HG03439 (cell line): ENCODE measurements around the gene SLF2.
"Not testable (repeated sequence)": the region's sequence is repeated elsewhere in the genome, so short reads cannot be mapped to it uniquely, and the experiment has no call there.

Experiments
- ATAC-seq: cut with Tn5 transposase; IDR thresholded peaks from one replicate; pipeline ENCODE4 v1.9.1; 2021; ENCODE audit warnings: mild to moderate bottlenecking, moderate library complexity; ENCODE audit not compliant: unreplicated experiment

SLF2 gene

DNA sequence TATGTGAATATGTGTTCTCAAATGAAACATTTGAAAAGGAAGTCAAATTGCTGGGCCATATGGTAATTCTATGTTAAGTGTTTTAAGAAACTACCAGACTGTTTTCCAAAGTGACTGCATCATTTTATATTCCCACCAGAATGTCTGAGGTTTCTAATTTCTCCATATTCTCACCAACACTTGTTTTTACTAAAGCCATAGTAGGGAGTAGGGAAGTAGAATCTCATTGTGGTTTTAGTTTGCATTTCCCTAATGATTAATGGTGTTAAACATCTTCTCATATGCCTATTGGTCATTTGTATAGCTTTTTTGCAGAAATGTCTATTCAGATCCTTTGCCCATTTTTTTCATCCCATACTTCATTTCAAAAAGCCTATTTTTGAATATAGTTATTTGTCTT lies 47.5 kb downstream of the SLF2 start:
- no peak for ATAC-seq

DNA sequence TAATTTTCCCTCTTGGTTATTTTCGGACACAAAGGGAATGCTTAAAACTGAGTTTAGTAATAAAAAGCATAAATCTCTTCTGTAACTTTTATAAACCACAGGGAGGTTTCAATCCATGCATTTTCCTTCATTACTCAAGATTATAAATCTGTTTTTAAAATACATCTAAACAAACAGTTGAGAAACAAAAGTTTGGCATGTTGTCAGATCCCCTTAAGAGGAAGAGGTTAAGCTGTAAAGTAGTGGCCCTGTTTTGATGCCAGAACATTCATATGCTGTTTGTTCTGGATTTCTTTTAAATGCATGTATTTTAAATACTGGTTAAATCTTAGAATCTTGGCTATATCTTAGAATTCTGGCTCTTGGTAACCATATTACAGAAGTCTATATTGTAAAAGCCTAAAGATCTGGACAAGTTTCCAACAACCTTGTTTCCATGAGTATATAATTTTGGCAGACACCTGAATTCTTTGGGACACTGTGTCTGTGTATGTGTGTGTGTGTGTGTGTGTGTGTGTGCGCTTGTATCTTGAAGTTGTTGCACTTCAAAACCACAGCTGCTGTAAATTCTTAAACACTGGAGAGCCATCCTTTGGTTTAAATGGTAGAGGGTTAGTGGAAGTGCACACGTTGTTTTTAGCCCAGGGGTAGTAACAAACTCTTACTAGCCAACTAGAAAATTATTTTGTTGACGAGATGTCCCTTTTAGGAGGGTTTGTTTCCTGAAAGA lies 49.8 kb downstream of the SLF2 start:
- no peak for ATAC-seq

DNA sequence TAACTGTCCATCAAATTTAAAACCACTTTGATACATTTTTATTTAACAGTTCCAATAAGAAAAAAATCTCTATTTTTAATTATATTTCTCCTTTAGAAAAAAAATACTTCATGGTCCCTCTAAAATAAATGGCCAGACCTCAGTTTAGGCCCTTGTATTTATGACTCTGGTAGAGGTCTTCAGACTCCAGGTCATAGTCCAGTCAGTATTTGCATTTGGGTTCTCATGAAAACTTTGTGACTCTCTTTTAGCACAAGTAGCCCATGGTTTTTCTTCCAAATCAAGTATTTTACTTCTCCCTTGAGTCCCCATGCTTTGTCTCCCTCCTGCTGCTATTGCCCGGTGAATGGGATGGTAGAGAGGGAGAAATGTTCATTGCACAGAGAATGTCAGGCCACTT lies 51.1 kb downstream of the SLF2 start:
- ATAC-seq: no peak

DNA sequence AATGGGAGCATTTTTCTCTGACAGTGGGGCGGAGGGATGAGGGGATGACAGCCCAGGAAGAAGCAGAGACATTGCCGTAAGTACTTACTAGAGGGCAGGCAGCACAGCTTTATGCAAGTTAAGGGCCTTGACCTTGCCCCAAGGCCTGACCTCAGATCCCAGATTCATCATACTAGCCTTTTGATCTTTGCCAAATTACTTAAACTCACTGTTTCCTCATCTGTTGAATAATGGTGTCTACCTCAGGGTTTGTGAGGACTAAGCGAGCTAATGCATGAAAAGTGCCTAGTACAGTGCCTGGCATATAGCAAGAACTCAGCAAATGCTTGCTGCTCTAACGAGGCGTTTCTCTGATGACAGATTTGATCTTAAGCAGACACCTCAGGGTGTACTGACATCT lies 53.1 kb downstream of the SLF2 start:
- ATAC-seq: no peak

DNA sequence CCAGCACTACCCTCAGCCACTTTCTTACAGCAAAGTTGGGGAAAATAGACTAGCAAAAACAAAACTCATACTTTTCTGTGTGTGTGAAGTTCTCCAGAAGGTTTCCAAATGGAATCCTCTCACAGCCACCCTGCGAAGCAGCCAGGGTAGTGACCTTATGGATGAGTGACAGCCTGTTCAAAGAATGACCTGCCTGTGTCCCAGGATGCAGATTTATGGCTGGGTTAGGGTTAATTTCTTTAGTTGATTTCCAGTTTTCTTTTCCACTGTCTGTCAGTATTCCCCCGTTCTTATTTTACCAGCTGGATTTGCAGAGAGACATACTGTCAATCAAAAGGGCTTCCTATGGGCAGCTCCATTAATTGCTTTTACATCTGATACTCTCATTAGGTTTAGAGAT lies 54.1 kb downstream of the SLF2 start:
- no peak for ATAC-seq

DNA sequence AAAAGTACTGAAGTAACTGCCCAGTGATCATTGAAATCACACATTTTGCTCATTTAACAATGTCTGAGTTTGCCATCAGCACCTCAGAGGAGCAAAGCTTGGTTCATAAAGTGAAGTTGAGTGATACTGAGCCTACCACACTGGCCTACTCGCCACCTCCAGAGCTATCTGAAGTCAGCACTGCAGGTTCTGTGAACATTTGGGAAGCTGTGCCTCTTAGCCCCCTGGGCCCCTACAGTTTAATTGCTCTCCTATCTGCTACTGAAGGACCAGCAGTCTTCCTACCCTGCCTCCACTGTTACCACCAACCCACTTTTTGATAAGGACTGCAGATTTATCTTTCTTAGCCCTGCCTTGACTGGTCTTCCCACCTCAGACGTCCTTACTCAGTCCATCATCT lies 54.6 kb downstream of the SLF2 start:
- ATAC-seq: no peak

DNA sequence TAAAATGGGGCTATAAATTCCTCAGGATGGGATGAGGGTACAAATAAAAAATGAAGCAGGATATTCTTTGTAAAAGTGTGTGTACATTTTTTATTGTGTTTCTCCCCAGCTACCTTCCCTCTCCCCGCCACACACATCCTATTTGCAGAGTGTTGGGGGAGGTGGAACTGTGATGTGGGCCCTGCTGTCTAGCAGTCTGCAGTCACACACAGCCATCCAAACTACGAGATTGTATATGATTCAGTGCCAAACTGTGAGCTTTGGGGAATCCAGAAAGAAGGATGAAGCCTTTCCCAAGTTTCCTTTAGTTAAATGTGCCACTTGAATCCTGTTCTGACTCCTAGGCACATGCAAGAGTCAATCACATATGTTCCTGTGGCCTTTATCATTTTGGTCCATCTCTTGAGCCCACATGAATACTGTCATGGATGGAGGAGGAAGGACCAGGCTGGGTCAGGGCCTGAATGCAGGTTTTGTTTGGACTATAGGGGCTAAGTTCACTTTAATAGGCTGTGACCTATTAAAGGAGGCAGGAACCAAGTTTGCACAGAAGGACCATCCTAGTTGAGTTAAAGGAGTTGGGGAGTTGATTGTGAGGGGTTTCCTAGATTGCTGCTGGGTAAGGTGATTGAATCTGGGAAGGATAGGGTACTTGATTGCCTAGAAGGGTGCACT lies 55.4 kb downstream of the SLF2 start:
- ATAC-seq: no peak

DNA sequence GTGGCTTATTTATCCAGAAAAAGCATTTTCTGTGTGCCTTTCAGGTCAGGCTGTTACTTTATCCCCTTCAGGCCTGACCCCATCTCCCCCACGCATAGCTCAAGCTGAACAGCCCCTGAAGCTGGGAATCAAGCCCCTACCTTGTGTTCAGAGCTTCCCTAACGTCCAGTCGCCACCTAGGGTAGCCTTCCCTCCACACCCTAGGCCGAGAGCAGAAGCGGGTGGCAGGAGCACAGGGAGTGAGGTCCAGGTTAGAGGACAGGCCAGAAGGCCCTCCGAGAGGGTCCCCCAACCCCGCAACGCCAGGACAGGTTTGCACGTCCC lies 56.1 kb downstream of the SLF2 start:
- ATAC-seq: no peak

DNA sequence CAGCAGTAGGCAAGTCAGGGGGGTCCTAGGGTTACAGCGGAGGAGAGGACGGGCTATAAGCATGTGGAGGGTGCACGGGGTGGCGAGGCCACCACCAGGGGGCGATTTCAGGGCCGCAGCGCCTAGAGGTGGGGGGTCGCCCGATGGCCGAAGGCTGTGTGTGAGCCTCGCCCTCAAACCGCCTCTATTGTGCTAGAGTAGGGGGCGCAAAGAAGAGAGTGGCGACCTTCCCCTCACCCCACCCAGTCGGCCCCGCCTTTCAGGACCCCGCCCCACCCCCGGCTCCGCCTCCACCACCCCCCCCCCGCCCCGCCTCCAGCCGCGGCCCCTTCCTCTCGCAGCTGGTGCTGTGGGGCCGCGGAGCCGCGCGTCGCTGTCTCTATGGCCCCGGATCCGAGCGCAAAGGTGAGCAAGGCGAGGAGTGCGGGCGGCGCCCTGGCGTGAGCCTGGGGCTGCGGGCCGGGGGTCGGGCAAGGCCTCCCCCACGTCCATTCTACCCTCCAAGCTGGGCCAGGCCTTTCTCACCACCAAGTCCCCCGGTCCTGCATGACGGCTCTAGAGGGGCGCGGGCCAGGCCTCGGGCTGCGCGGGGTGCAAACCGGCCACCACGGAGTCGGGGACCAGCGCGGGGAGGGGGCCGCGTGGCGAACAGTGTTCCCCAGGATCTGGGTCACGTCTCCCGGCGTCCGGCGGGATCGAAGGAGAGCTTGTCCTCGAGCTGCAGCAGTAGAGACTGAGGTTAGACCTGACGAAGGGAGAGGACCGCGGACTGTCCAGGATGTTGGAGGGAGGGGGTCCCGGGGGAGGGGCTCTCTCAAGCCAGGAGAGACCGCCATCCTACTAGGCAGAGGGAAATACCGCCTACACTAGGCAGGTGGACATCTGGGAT lies 56.7 kb downstream of the SLF2 start, which contains the start of gene SEMA4G:
Gene SEMA4G, plus strand, starts transcription at position 318 of the 889 bp plus-strand sequence. CDS start 3,409 bp downstream, outside the sequence.
- ATAC-seq: no peak

DNA sequence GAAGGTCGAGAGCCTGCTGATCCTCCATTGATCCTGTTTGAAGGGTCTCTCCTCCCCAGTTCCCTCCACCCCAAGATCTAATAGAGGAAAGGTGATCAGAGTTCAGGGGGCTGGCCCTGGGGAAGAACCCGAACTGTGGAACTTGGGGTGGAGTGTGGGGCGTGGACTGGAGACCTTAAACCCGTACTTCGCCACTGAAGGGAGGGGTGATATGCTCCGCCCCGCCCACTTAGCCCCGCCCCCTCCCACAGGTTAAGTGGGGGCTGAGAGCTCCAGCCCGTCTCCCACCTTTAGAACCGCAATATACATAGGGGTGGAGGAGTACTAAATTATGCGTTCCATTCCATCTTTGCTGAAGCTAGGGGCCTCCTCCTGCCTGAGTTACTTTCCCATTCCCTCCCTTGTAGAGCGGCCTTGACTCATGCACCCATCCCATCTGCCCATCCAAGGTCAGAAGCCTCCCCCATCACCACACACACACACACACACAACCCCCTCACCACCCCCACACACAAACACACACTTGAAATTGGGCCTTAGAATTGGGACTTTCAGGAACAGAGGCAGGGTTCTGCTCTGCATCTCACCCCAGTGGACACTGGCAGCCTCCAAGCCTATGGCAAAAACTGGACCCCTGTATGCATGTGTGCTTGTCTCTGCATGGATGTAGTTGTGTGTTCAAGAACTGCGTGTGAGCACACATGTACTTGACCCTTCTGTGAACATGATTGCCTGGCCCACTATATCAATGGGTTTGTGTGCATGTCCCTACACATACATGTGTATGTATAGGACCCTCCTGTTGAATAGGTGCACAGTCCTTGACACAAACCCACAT lies 57.5 kb downstream of the SLF2 start:
- ATAC-seq: no peak

DNA sequence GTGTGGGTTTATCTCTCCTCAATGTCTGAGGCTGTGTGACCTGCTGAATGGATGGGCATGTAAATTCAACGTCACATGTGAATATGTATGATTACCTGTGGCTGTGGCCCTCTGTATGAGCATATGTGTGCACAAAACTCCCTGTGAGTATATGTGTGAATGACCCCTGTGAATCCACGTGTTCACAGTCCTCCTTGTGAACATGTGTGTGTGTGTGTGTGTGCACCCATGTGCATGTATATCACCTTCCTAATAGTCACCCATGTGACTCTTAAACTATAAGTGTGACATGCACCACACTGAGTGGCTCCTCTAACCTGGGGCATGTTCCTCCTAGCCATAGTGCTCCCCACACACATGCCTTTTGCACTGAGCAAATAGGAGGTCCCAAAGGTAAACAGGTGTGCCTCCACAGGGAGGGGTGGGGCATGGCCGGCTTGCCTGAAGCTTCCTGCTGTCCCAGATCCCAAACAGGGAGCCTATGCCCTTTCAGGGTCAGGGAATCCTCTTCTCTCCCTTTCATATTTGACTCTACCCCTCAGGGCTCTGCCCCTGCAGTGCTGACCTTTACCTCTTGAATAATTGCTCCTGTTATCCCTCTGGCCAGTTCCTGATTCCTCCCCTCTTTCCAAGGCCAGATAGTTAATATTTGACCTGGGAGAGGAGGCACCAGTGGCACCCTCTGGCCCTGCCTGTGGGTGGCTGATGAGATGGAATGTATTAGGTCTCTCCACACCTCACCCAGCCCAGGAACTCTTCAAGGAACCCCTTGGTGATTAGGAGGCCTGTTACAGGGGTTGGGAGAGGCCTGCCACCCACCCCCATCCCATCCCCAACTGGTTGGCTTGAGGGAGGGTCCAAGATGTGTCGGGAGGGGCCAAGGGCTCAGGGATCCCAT lies 58.4 kb downstream of the SLF2 start:
- ATAC-seq: no peak

DNA sequence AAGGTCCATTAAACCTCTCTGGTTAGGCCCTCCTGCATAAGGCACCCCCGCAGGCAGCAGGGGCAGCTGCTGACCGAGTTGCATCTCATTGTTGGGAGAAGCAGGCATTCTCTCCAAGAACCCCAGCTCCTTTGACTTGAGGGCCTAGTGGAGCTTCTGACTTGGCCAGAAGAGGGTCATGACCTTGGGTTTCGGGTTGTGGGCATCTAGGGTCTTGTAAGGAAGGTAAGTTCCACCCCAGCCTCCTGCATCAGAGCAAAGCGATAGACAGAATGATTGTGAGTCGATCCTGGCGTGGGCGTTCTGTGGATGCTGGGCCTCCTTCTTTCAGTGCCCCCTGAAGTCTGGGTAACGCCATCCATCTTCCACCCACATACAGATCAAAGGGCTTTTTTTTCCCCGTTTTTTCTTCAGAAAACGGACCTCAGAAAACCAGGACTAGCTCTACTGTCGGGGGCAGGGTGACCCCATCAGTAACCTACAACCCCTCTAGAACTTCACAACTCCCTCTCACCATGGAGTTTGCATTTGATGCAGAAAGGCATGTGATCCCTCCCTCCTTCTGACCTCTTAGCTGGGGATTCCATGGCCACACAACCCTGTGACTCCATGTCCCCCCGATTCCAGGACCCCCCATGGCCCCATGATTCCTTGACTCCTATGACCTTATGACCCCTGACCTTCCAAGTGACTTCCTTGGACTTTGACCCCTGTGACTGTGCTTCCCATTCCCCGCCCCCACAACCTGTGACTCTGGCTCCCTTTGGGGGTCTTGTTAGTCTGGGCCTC lies 59.5 kb downstream of the SLF2 start:
- ATAC-seq: no peak

DNA sequence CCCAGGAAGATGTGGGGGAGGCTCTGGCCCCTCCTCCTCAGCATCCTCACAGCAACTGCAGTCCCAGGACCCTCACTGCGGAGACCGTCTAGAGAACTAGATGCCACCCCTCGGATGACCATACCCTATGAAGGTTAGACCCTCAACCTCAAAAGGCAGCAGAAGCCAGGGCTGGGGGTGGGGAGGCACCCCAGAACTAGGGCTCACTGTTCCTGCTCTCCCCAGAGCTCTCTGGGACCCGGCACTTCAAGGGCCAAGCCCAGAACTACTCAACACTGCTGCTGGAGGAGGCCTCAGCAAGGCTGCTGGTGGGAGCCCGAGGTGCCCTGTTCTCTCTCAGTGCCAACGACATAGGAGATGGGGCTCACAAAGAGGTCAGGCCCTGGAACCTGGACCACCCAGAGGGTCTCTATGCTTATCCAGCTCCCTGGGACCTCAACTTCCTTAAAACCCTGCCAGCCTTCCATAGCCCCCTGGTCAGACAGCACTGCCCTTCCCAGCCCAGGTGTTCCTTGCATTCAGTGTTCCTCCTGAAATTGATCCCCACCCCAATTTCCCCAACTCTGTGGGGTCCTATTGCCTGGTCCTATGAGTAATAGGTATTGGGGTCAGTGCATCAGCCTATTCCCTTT lies 60.3 kb downstream of the SLF2 start:
- ATAC-seq: no peak

DNA sequence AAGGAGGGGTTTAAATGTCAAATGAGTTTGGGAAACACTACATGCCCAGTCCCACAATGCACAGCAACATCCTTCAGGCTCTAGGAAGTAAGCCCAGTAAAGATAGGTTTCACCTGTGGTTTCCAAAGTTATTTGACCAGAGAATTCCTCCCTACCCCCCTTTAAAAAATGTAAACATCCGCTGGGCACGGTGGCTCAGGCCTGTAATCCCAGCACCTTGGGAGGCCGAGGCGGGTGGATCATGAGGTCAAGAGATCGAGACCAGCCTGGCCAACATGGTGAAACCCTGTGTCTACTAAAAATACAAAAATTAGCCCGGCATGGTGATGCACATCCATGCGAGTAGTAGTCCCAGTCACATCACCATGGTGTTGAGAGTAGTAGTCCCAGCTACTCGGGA lies 62.6 kb downstream of the SLF2 start:
- not testable (repeated sequence) for ATAC-seq

DNA sequence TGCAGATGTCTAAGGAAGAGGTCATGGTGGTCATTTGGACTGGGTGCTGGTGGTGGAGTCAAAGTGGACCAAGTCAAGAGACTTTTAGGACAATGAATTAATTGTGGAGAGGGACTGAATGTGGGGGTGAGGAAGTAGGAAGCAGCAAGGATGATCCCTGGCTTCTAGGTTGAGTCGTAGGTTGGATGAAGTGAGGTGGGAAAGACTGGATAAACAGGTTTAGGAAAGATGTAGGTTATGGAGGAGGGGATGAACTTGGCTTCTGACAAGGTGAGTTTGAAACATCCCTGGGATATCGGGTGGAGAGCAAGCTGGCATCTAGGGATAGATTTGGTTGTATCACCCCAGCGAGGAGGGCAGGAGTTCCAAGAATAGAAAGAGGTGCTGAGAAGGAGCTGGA lies 64.1 kb downstream of the SLF2 start:
- ATAC-seq: no peak

DNA sequence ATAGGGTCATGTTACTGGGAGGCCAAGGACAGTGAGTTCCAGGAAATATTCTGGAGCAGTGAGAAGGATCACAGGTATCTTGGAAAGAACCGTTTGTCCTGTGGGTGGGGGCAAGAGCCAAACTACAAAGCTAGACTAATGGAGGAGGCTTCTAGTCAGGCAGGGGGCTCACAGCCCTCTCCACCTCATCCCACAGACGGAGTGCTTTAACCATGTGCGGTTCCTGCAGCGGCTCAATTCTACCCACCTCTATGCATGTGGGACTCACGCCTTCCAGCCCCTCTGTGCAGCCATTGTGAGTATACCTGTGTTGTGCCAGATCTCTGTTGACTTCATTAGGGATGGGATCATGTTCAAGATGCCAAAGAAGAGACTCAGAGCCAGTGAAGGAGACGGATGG lies 64.7 kb downstream of the SLF2 start:
- ATAC-seq: no peak

DNA sequence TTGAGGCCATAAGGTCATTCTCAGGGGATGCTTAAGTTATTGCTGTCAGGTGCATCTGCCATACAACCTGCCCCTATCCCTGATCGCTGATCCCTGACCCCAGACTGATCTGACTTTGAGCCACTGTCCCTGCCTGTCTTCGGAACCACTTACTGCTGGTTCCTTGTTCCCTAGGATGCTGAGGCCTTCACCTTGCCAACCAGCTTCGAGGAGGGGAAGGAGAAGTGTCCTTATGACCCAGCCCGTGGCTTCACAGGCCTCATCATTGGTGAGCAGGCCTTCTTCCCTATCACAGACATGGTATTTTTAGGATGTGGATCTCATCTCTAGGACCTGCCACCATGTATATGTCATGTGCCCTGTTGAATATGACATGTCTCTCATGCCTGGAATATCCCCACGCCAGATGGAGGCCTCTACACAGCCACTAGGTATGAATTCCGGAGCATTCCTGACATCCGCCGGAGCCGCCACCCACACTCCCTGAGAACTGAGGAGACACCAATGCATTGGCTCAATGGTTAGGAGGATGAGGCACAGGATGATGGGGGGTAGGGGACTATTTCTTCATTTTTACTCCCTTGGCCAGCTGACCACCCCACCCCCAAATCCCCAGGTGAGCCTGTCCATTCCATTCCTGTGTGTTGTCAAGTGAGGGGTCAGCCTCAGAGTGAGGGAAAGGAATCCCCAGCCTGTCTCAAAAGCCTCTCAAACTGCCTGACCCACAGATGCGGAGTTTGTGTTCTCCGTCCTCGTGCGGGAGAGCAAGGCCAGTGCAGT lies 65.5 kb downstream of the SLF2 start:
- no peak for ATAC-seq

DNA sequence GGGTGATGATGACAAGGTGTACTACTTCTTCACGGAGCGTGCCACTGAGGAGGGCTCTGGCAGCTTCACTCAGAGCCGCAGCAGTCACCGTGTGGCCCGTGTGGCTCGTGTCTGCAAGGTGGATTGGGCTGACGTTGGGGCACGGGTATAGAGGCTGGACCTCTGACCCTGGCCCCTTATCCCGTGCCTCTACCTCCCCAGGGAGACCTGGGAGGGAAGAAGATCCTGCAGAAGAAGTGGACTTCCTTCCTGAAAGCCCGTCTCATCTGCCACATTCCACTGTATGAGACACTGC lies 66.1 kb downstream of the SLF2 start:
- ATAC-seq: no peak
